IMR-90 (cell line): Measurements from ENCODE around the gene BSPH1. TPM values are rescaled to one million over a fixed set of nuclear protein-coding genes. Genes with fewer than 3 reads are reported as not detected.

Source experiments
- ATAC-seq: fragments of 200-7000 bp; cut with Tn5 transposase; 2 replicates; pipeline ENCODE4 v1.9.1; 2020; ENCODE audit warnings: low read depth, mild to moderate bottlenecking, moderate library complexity
- BruUV-seq: library from RNA; stranded (reverse); fragments of 400-500 nt; replicated peaks from 2 replicates; lab custom pipeline; 2021; lab: Mats Ljungman, UMichigan
- CTCF ChIA-PET: fragments of 300-600 bp; formaldehyde crosslinking; extraction: SDS; loops from one replicate; lab custom pipeline; 2021; ENCODE audit warnings: antibody characterized with exemption; lab: Yijun Ruan, JAX
- POLR2A ChIA-PET: fragments of 300-600 bp; sonication (Branson Sonifier 250); formaldehyde crosslinking; loops from one replicate; lab custom pipeline; 2022; ENCODE audit warnings: antibody characterized with exemption; ENCODE audit not compliant: unreplicated experiment; lab: Charles Lee
- DNase-seq: peaks from one replicate; pipeline ENCODE4 v3.0.0; 2013
- H2AFZ ChIP-seq: replicated peaks from 2 replicates; pipeline ENCODE3; 2013; ENCODE audit warnings: low read length, mild to moderate bottlenecking; ENCODE audit not compliant: poor library complexity
- H2AK5ac ChIP-seq: 2 replicates; pipeline ENCODE4 v1.6.1; 2013; ENCODE audit warnings: low read depth, low read length, inconsistent platforms
- H2AK9ac ChIP-seq: replicated peaks from 2 replicates; pipeline ENCODE3; 2013; ENCODE audit warnings: mild to moderate bottlenecking, low read depth, low read length, moderate library complexity; ENCODE audit not compliant: poor library complexity
- H2BK120ac ChIP-seq: 2 replicates; pipeline ENCODE4 v1.6.1; 2013; ENCODE audit warnings: low read depth, low read length, inconsistent platforms
- H2BK15ac ChIP-seq: 3 replicates; pipeline ENCODE4 v1.6.1; 2013; ENCODE audit warnings: low read depth, low read length, inconsistent platforms
- H2BK20ac ChIP-seq: 2 replicates; pipeline ENCODE4 v1.6.1; 2013; ENCODE audit warnings: low read depth, mild to moderate bottlenecking, inconsistent platforms, low read length, moderate library complexity
- H2BK5ac ChIP-seq: 2 replicates; pipeline ENCODE4 v1.6.1; 2013; ENCODE audit warnings: mild to moderate bottlenecking, low read depth, low read length, inconsistent platforms; ENCODE audit not compliant: poor library complexity, severe bottlenecking
- H3K14ac ChIP-seq: replicated peaks from 2 replicates; pipeline ENCODE4 v1.6.1; 2013; ENCODE audit warnings: low read depth, low read length, inconsistent platforms
- H3K18ac ChIP-seq: 2 replicates; pipeline ENCODE4 v1.6.1; 2013; ENCODE audit warnings: low read depth, low read length, control low read depth
- H3K23ac ChIP-seq: 2 replicates; pipeline ENCODE4 v1.6.1; 2013; ENCODE audit warnings: low read depth, low read length, inconsistent platforms
- H3K27ac ChIP-seq: 2 replicates; pipeline ENCODE4 v1.5.1; 2013; ENCODE audit warnings: mild to moderate bottlenecking, control low read depth, low read length; ENCODE audit not compliant: insufficient read depth
- H3K27me3 ChIP-seq: 2 replicates; pipeline ENCODE4 v1.6.1; 2013; ENCODE audit warnings: low read length; ENCODE audit not compliant: control insufficient read depth, insufficient read depth
- H3K36me3 ChIP-seq: 2 replicates; pipeline ENCODE4 v1.6.1; 2013; ENCODE audit warnings: low read length, mixed read lengths; ENCODE audit not compliant: control insufficient read depth, insufficient read depth
- H3K4ac ChIP-seq: 2 replicates; pipeline ENCODE4 v1.6.1; 2013; ENCODE audit warnings: low read depth, low read length, inconsistent platforms
- H3K4me1 ChIP-seq: 2 replicates; pipeline ENCODE4 v1.6.1; 2013; ENCODE audit warnings: low read length, mixed read lengths; ENCODE audit not compliant: control insufficient read depth, insufficient read depth
- H3K4me2 ChIP-seq: 2 replicates; pipeline ENCODE4 v1.6.1; 2013; ENCODE audit warnings: low read depth, mild to moderate bottlenecking, control low read depth, low read length, moderate library complexity
- H3K4me3 ChIP-seq: 2 replicates; pipeline ENCODE4 v1.5.1; 2013; ENCODE audit warnings: low read depth, mild to moderate bottlenecking, control low read depth, low read length, moderate library complexity; ENCODE audit not compliant: insufficient read depth
- H3K56ac ChIP-seq: 2 replicates; pipeline ENCODE4 v1.6.1; 2013; ENCODE audit warnings: low read length, inconsistent platforms; ENCODE audit not compliant: insufficient read depth; ENCODE audit errors: extremely low read depth
- H3K79me1 ChIP-seq, 2 experiments: 2 replicates each; pipeline ENCODE4 v1.6.1; 2013; ENCODE audit warnings: low read length in 2 of 2, inconsistent platforms in 1 of 2, low read depth in 1 of 2
- H3K9ac ChIP-seq: 2 replicates; pipeline ENCODE4 v1.6.1; 2013; ENCODE audit warnings: low read depth, low read length, control low read depth
- H3K9me1 ChIP-seq: 2 replicates; pipeline ENCODE4 v1.6.1; 2013; ENCODE audit warnings: low read length, inconsistent platforms; ENCODE audit not compliant: insufficient read depth
- H3K9me3 ChIP-seq: 2 replicates; pipeline ENCODE4 v1.6.1; 2013; ENCODE audit warnings: low read length; ENCODE audit not compliant: control insufficient read depth, insufficient read depth
- H4K20me1 ChIP-seq: 2 replicates; pipeline ENCODE4 v1.6.1; 2013; ENCODE audit warnings: low read length, inconsistent platforms; ENCODE audit not compliant: insufficient read depth
- H4K5ac ChIP-seq: 2 replicates; pipeline ENCODE4 v1.6.1; 2013; ENCODE audit warnings: mild to moderate bottlenecking, low read depth, low read length, control low read depth
- H4K8ac ChIP-seq, 2 experiments: 2 replicates each; pipeline ENCODE4 v1.6.1; 2013; ENCODE audit warnings: low read depth in 2 of 2, low read length in 2 of 2, control low read depth in 1 of 2, inconsistent platforms in 1 of 2
- H4K91ac ChIP-seq: 2 replicates; pipeline ENCODE4 v1.6.1; 2013; ENCODE audit warnings: low read depth, low read length, inconsistent platforms; ENCODE audit not compliant: insufficient read depth
- CHD1 ChIP-seq: IDR thresholded peaks from 2 replicates; pipeline ENCODE4 v1.6.1; 2012; ENCODE audit warnings: low read depth, low read length, improper control_type of control experiment
- RFX5 ChIP-seq: IDR thresholded peaks from 2 replicates; pipeline ENCODE4 v1.8.0; 2012; ENCODE audit warnings: low read depth, mild to moderate bottlenecking, low read length, moderate library complexity
- WGBS, 2 experiments: methylation state at CpG; one replicate each; pipeline versions ENCODE4 v1.1.5 to v1.1.7; 2013; ENCODE audit warnings: missing lambda C conversion rate in 2 of 2; ENCODE audit not compliant: insufficient read length in 1 of 2; ENCODE audit errors: extremely low coverage in 2 of 2; 5-methylcytosine and 5-hydroxymethylcytosine counted together
- dilution Hi-C: fragments of 300-500 bp; cut with HindIII; formaldehyde crosslinking; loops from one replicate; pipeline ENCODE4 v1.14.3; 2018; ENCODE audit warnings: low sequenced_read_pairs; ENCODE audit not compliant: unreplicated experiment
- in situ Hi-C: fragments of 300-500 bp; cut with MboI; formaldehyde crosslinking; loops from 3 replicates; pipeline ENCODE4 v1.14.3; 2019; ENCODE audit warnings: low sequenced_read_pairs, inconsistent platforms, mixed read lengths
- intact Hi-C: fragments of 100-400 bp; cut with micrococcal nuclease; formaldehyde crosslinking; loops from 2 replicates; pipeline ENCODE4 v1.10.0; 2022
- polyA plus RNA-seq, 3 experiments: library from polyadenylated mRNA; depleted of rRNA; stranded (reverse); fragments of >200 nt; gene quantifications; 2 replicates each; pipeline ENCODE4 v1.2.3, GENCODE V29; 2012; ENCODE audit warnings: low replicate concordance in 1 of 3
- total RNA-seq: library from RNA; depleted of rRNA; stranded (reverse); fragments of >200 nt; gene quantifications from 2 replicates; pipeline ENCODE4 v1.2.3, GENCODE V29; 2012

Gene BSPH1
- total and polyA plus RNA-seq, 2 of the 4 experiments (the other 2 are of a cell fraction), result not detected

DNA sequence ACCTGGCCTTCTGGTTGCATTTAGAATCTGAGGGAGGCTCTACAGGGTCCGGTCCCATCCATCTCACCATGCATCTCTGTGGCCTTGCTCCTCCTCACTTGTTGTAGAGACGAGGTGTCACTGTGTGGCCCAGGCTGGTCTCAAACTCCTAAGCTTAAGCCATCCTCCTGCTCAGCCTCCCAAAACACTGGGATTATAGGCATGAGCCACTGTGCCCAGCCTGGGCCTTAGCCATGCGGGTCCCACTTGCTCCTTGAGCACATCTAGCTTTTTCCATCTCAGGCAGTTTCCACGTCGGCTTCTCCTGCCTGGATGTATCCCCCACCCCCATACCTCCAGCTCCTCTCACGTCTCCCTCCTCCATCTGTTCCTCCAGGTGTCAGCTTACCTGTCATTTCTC, 12.3 kb upstream of the BSPH1 start:
- no TSS peak for BruUV-seq
- H3K56ac ChIP-seq, result no peak overlapping the region
- H3K27ac ChIP-seq, result no peak overlapping the region
- no peak overlapping the region for H2AFZ ChIP-seq
- no peak overlapping the region for H2BK15ac ChIP-seq
- WGBS, 2 experiments, result 25% methylated on average over 4 of the region's 6 CpGs; no CpG with 5 or more reads in 1 of the 2 experiments
- H4K8ac ChIP-seq, result no peak overlapping the region
- H2AK5ac ChIP-seq, result no peak overlapping the region
- dilution Hi-C loops (no loop called here), intact Hi-C loops (no loop called here), in situ Hi-C loops (no loop called here)
- no peaks in the 10 kb centered on the region for H3K79me1 ChIP-seq
- no peak for DNase-seq
- no peak overlapping the region for H3K4ac ChIP-seq
- ChIA-PET CTCF (no interaction called here), POLR2A (no interaction called here)
- H3K27me3 ChIP-seq, result no peaks in the 10 kb centered on the region
- no peaks in the 10 kb centered on the region for H3K9me1 ChIP-seq
- no peaks in the 10 kb centered on the region for H3K36me3 ChIP-seq
- no peak overlapping the region for H3K4me3 ChIP-seq
- no peaks in the 10 kb centered on the region for H3K4me1 ChIP-seq
- H4K5ac ChIP-seq, result no peak overlapping the region
- H3K9ac ChIP-seq, result no peak overlapping the region
- no peak overlapping the region for H2AK9ac ChIP-seq
- no peak overlapping the region for H3K14ac ChIP-seq
- no peak overlapping the region for H2BK5ac ChIP-seq
- H3K4me2 ChIP-seq, result no peak overlapping the region
- TF ChIP-seq CHD1 (no peak), RFX5 (no peak)
- no peaks in the 10 kb centered on the region for H4K20me1 ChIP-seq
- no peak overlapping the region for H4K91ac ChIP-seq
- H2BK120ac ChIP-seq, result no peak overlapping the region
- ATAC-seq, result no peak
- no peak overlapping the region for H3K23ac ChIP-seq
- H3K9me3 ChIP-seq, result no peaks in the 10 kb centered on the region
- H3K18ac ChIP-seq, result no peak overlapping the region
- H2BK20ac ChIP-seq, result no peak overlapping the region
